Adrenal gland (tissue), 5 donors: ENCODE results near the gene DHX58.

Experiments
- POLR2A ChIP-seq, 2 donors: fragments of 450-650 bp; IDR thresholded peaks; one replicate each; pipeline ENCODE4 v1.6.1; 2017; ENCODE audit warnings: antibody characterized with exemption in 2 of 2, mild to moderate bottlenecking in 2 of 2, moderate library complexity in 1 of 2
- TF ChIP-seq, protein P1 (sequence below), 6 experiments: fragments of 450-650 bp in 4 of 6; fragments of 200-600 bp in 2 of 6; sonication (generic) in 1 of 6; IDR thresholded peaks; 1 replicate in 5 of 6; 2 replicates in 1 of 6; pipeline versions ENCODE4 v1.5.1 to v1.8.0; 2016 to 2021; ENCODE audit warnings: antibody characterized with exemption in 6 of 6, mild to moderate bottlenecking in 2 of 6, moderate library complexity in 1 of 6
- donor health status: DM: no; HTN: no; CAD: no.

DNA sequence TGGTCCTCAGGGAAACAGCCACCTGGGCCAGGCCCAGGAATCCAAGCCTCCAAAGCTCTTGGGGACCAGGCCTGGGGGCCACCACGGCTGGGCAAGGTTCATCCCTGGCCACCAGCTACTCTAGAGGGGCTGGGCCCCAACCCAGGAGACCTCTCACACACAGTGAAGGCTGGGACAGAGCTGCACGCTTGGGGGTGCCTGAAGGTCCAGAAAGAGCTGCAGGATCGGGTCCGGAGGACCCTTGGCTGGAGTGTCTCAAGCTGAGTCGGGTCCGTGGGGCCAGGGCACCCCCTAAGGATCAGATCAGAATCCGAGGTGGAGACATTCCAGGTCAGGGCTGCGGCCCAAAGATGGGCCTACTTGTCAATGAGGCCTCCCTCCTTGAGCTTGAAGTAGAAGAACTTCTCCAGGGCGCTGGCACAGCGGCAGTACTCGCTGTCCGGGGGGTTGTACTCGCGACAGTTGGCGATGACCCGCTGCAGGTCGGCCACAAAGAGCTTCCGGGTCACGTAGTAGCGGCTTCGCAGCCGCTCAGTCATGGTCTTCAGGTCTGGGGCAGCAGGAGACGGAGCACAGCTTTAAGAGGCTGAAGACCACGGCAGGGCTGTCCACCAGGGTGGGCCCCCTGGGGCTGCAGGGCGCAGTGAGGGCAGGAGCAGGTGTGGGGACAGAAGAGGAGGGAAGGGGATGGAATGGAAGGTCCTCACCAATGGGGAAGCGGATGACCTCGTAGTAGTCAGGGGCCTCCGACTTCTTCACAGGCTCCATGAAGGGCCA lies 967 bp upstream of the DHX58 start:
- TF ChIP-seq POLR2A (IDR thresholded peaks at IDR 0.05): no peak
- TF ChIP-seq, protein P1, sequence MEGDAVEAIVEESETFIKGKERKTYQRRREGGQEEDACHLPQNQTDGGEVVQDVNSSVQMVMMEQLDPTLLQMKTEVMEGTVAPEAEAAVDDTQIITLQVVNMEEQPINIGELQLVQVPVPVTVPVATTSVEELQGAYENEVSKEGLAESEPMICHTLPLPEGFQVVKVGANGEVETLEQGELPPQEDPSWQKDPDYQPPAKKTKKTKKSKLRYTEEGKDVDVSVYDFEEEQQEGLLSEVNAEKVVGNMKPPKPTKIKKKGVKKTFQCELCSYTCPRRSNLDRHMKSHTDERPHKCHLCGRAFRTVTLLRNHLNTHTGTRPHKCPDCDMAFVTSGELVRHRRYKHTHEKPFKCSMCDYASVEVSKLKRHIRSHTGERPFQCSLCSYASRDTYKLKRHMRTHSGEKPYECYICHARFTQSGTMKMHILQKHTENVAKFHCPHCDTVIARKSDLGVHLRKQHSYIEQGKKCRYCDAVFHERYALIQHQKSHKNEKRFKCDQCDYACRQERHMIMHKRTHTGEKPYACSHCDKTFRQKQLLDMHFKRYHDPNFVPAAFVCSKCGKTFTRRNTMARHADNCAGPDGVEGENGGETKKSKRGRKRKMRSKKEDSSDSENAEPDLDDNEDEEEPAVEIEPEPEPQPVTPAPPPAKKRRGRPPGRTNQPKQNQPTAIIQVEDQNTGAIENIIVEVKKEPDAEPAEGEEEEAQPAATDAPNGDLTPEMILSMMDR (IDR thresholded peaks at IDR 0.05): no peak
